Measurements from ENCODE around the gene DOC2B.

Gene DOC2B

GRCh38 chr17:228951-229708 lies 47.7 kb upstream of the DOC2B start:
- H3F3A ChIP-seq (ENCODE audit: control insufficient read depth, insufficient read depth) = no peaks in the 10 kb centered on the region
- H3K27ac ChIP-seq (ENCODE audit: low read depth, low read length) = no peak overlapping the region
- TF ChIP-seq, protein P1, sequence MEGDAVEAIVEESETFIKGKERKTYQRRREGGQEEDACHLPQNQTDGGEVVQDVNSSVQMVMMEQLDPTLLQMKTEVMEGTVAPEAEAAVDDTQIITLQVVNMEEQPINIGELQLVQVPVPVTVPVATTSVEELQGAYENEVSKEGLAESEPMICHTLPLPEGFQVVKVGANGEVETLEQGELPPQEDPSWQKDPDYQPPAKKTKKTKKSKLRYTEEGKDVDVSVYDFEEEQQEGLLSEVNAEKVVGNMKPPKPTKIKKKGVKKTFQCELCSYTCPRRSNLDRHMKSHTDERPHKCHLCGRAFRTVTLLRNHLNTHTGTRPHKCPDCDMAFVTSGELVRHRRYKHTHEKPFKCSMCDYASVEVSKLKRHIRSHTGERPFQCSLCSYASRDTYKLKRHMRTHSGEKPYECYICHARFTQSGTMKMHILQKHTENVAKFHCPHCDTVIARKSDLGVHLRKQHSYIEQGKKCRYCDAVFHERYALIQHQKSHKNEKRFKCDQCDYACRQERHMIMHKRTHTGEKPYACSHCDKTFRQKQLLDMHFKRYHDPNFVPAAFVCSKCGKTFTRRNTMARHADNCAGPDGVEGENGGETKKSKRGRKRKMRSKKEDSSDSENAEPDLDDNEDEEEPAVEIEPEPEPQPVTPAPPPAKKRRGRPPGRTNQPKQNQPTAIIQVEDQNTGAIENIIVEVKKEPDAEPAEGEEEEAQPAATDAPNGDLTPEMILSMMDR (IDR thresholded peaks at IDR 0.05; ENCODE audit: low read depth, low read length, poor library complexity, severe bottlenecking) = no peak
- no peak for TF ChIP-seq EZH2phosphoT487 (IDR thresholded peaks at IDR 0.05; ENCODE audit: borderline replicate concordance, low read length)

DNA sequence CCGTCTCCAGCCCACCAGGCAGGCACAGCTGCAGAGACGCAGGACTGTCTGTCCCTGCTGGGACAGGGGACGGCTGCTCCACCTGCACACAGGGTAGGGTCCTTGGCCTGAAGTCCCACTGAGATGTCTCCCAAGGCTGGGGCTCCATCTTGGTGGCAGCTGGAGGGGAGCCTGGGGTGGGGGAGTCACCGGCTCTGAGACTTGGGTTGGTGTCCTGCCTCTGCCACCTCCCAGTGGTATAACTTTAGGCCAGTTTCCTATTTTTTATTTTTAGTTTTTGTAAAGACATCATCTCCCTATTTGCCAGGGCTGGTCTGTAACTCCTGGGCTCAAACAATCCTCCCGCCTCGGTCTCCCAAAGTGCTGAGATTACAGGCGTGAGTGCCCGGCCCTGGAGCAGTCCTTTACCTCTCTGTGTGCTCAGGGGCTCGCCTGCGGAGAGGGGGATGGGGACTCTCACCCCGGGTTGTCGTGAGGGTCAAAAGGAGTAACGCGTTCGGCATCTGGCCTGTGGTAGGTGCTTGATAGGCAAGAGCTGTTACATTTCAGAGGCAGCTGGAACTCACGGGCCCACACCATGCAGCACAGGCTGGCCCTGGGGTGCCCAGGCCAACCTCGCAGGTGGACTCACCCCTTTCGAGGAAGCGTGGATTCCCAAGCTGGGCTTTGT lies 46.6 kb upstream of the DOC2B start:
- Histone ChIP-seq H3K4me1 (ENCODE audit: control insufficient read depth, low read length) (peaks cover 12% of the 10 kb centered on the region), H3K9me2 (replicated peaks; ENCODE audit: control insufficient read depth, low read length) (no peaks in the 10 kb centered on the region), H3K9me3 (ENCODE audit: control insufficient read depth, insufficient read depth, low read length) (no peaks in the 10 kb centered on the region), H3K27ac (ENCODE audit: low read depth, low read length) (no peak overlapping the region), H4K20me1 (ENCODE audit: control insufficient read depth, insufficient read depth, low read depth, low read length) (no peaks in the 10 kb centered on the region), H3F3A (ENCODE audit: control insufficient read depth, insufficient read depth) (no peaks in the 10 kb centered on the region), H3K4me2 (ENCODE audit: low read length) (no peak overlapping the region), H3K4me3 (ENCODE audit: low read length) (no peak overlapping the region), H3K36me3 (ENCODE audit: control insufficient read depth, low read length) (no peaks in the 10 kb centered on the region), H3K79me2 (ENCODE audit: control insufficient read depth, low read length) (no peaks in the 10 kb centered on the region), H3K27me3 (ENCODE audit: control insufficient read depth, low read length) (no peaks in the 10 kb centered on the region; the same call in 1 of the 2 replicates)
- TF ChIP-seq, protein P1 (IDR thresholded peaks at IDR 0.05; ENCODE audit: low read depth, low read length, poor library complexity, severe bottlenecking) = no peak
- TF ChIP-seq EZH2phosphoT487 (IDR thresholded peaks at IDR 0.05; ENCODE audit: borderline replicate concordance, low read length) = no peak

More at GRCh38 chr17:228951-229708, 47.7 kb upstream of the DOC2B start:
- Histone ChIP-seq H3K27me3 (ENCODE audit: control insufficient read depth, low read length) (no peaks in the 10 kb centered on the region; the same call in 1 of the 2 replicates), H3K36me3 (ENCODE audit: control insufficient read depth, low read length) (no peaks in the 10 kb centered on the region), H3K9me3 (ENCODE audit: control insufficient read depth, insufficient read depth, low read length) (no peaks in the 10 kb centered on the region), H3K4me1 (ENCODE audit: control insufficient read depth, low read length) (peaks cover 12% of the 10 kb centered on the region), H3K79me2 (ENCODE audit: control insufficient read depth, low read length) (no peaks in the 10 kb centered on the region), H3K4me2 (ENCODE audit: low read length) (no peak overlapping the region), H4K20me1 (ENCODE audit: control insufficient read depth, insufficient read depth, low read depth, low read length) (no peaks in the 10 kb centered on the region), H3K9me2 (replicated peaks; ENCODE audit: control insufficient read depth, low read length) (no peaks in the 10 kb centered on the region), H3K4me3 (ENCODE audit: low read length) (no peak overlapping the region)

- Histone ChIP-seq H3K4me1 (ENCODE audit: control insufficient read depth, low read length) (peaks cover 12% of the 10 kb centered on the region), H3K9me3 (ENCODE audit: control insufficient read depth, insufficient read depth, low read length) (no peaks in the 10 kb centered on the region), H3K9me2 (replicated peaks; ENCODE audit: control insufficient read depth, low read length) (no peaks in the 10 kb centered on the region), H3K4me2 (ENCODE audit: low read length) (no peak overlapping the region), H3K79me2 (ENCODE audit: control insufficient read depth, low read length) (no peaks in the 10 kb centered on the region), H3F3A (ENCODE audit: control insufficient read depth, insufficient read depth) (no peaks in the 10 kb centered on the region), H3K27me3 (ENCODE audit: control insufficient read depth, low read length) (no peaks in the 10 kb centered on the region; the same call in 1 of the 2 replicates), H3K27ac (ENCODE audit: low read depth, low read length) (no peak overlapping the region), H4K20me1 (ENCODE audit: control insufficient read depth, insufficient read depth, low read depth, low read length) (no peaks in the 10 kb centered on the region), H3K36me3 (ENCODE audit: control insufficient read depth, low read length) (no peaks in the 10 kb centered on the region), H3K4me3 (ENCODE audit: low read length) (no peak overlapping the region)
- TF ChIP-seq, protein P1 (IDR thresholded peaks at IDR 0.05; ENCODE audit: low read depth, low read length, poor library complexity, severe bottlenecking) = no peak
- TF ChIP-seq EZH2phosphoT487 (IDR thresholded peaks at IDR 0.05; ENCODE audit: borderline replicate concordance, low read length) = no peak
Observed at GRCh38 chr17:227078-227945, 45.9 kb upstream of the DOC2B start.

Measured in DOHH2 (cell line).